Measurements from ENCODE around the gene WNT7B. TPM values are rescaled to one million over a fixed set of nuclear protein-coding genes. Genes with fewer than 3 reads are reported as not detected.
A peak's percentile ranks its signal among the peaks of the same experiment; 100 is the strongest.

The WNT7B gene
- total RNA-seq, 4 donors from 2014 or later, result not detected

- TF ChIP-seq POLR2A (IDR thresholded peaks at IDR 0.05), result no peak
- H3K27ac ChIP-seq, result no peak overlapping the region
- DNase-seq, result no peak
- peaks cover 0 to 4% of the 10 kb centered on the region in 2 donors for H3K27me3 ChIP-seq
- no peaks in the 10 kb centered on the region for H3K9me3 ChIP-seq
- H3K36me3 ChIP-seq, result no peaks in the 10 kb centered on the region
- H3K4me3 ChIP-seq, result no peak overlapping the region
- peaks cover 0 to 8% (median 0%) of the 10 kb centered on the region in 4 donors for H3K4me1 ChIP-seq
Observed at GRCh38 chr22:45883811-45884170, 93.2 kb downstream of the WNT7B start.

GRCh38 chr22:45882881-45883810 lies 93.8 kb downstream of the WNT7B start:
- H3K36me3 ChIP-seq, result no peaks in the 10 kb centered on the region
- H3K4me3 ChIP-seq, result no peak overlapping the region
- TF ChIP-seq, protein P1, sequence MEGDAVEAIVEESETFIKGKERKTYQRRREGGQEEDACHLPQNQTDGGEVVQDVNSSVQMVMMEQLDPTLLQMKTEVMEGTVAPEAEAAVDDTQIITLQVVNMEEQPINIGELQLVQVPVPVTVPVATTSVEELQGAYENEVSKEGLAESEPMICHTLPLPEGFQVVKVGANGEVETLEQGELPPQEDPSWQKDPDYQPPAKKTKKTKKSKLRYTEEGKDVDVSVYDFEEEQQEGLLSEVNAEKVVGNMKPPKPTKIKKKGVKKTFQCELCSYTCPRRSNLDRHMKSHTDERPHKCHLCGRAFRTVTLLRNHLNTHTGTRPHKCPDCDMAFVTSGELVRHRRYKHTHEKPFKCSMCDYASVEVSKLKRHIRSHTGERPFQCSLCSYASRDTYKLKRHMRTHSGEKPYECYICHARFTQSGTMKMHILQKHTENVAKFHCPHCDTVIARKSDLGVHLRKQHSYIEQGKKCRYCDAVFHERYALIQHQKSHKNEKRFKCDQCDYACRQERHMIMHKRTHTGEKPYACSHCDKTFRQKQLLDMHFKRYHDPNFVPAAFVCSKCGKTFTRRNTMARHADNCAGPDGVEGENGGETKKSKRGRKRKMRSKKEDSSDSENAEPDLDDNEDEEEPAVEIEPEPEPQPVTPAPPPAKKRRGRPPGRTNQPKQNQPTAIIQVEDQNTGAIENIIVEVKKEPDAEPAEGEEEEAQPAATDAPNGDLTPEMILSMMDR (IDR thresholded peaks at IDR 0.05), result no peak
- TF ChIP-seq POLR2A (IDR thresholded peaks at IDR 0.05), result no peak
- H3K27me3 ChIP-seq, result peaks cover 0 to 4% of the 10 kb centered on the region in 2 donors
- H3K4me1 ChIP-seq, result peaks cover 0 to 8% (median 0%) of the 10 kb centered on the region in 4 donors
- peak in 1 of 3 donors; percentile 34 for DNase-seq
- H3K9me3 ChIP-seq, result no peaks in the 10 kb centered on the region
- no peak overlapping the region for H3K27ac ChIP-seq

GRCh38 chr22:45881524-45881875 lies 95.5 kb downstream of the WNT7B start:
- TF ChIP-seq, protein P1 (IDR thresholded peaks at IDR 0.05), result no peak
- TF ChIP-seq POLR2A (IDR thresholded peaks at IDR 0.05), result no peak
- peaks cover 0 to 4% of the 10 kb centered on the region in 2 donors for H3K27me3 ChIP-seq
- no peak for DNase-seq

DNA sequence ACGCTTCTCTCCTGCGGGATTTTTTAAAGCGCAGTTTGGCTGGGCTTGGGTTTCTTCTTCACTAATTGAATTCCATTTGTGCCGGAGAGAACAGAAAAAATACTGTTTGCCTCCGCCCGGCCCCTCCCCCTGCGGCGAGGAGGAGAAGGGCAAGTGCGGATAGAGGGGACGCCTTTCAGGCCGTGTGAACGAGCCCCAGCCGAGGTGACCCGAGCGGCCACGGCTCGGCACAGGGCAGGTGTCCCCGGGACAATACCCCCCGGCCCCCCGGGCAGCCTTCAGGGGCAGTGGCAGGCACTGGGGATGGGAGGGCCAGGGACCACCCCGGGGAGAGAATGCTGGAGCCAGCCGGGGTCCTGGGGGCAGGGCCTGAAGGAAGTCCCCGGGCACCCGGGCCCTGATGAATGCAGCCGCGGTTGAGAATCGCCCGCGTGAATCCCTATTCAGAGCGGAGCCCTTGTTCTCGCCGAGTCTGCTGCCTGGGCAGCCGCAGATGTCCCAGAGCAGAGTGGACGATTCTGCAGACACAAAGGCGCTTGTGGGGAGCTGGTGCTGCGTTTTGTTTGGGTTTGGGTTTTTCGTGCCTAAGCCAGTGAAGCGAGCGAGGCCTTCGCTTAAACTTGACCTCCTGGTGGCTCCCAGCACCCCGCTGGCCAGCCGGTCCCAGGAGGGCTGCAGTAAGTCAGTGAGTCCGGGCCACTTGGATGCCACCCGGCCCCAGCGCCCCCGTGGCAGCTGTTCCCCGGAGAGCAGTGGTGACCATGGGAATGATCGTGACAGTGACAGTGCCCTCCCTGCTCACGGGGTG lies 96.0 kb downstream of the WNT7B start:
- H3K27me3 ChIP-seq, result peaks cover 0 to 4% of the 10 kb centered on the region in 2 donors

More at GRCh38 chr22:45881524-45881875, 95.5 kb downstream of the WNT7B start:
- Histone ChIP-seq H3K27ac (no peak overlapping the region), H3K9me3 (no peaks in the 10 kb centered on the region), H3K36me3 (no peaks in the 10 kb centered on the region), H3K4me3 (no peak overlapping the region), H3K4me1 (peaks cover 0 to 8% (median 0%) of the 10 kb centered on the region in 4 donors)

DNA sequence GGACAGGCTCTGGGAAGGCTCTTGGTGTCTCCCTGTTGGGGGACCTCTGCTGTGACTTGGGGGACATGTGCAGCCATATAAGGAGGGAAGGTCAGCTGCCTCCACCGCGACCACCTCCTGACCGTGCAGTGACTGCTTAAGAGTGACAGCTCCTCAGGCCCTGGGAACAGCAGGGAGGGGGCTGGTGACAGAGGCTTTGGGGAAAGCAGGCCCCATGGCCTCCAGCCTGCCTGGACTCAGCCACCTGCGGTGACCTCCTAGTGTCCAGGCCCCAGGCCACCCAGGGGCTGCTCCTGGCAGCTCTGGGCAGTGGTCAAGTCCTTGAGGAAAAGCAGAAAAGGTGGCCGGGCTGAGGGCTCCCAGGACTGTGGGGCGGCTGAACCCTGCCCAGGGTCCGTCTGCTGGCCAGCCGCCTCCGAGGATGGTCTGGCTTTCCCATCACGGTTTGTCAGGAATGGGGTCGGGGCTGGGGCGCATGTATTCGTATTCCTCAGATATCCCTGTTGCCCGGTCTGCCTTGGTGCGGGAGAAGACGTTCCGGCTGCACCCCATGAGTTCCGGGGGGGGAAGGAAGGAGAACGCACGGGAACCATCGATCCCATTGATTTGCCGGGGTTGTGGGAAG lies 96.8 kb downstream of the WNT7B start:
- H3K9me3 ChIP-seq, result no peaks in the 10 kb centered on the region
- H3K36me3 ChIP-seq, result no peaks in the 10 kb centered on the region
- DNase-seq, result no peak
- no peak overlapping the region for H3K27ac ChIP-seq
- TF ChIP-seq POLR2A (IDR thresholded peaks at IDR 0.05), result no peak
- TF ChIP-seq, protein P1 (IDR thresholded peaks at IDR 0.05), result no peak
- no peak overlapping the region for H3K4me3 ChIP-seq
- H3K27me3 ChIP-seq, result peaks cover 0 to 4% of the 10 kb centered on the region in 2 donors
- H3K4me1 ChIP-seq, result peaks cover 0 to 8% (median 0%) of the 10 kb centered on the region in 4 donors

More for the DNA sequence above, 96.0 kb downstream of the WNT7B start:
- no peaks in the 10 kb centered on the region for H3K9me3 ChIP-seq
- no peak overlapping the region for H3K27ac ChIP-seq
- H3K36me3 ChIP-seq, result no peaks in the 10 kb centered on the region
- peak in 1 of 3 donors; percentile 42 for DNase-seq
- peaks cover 0 to 8% (median 0%) of the 10 kb centered on the region in 4 donors for H3K4me1 ChIP-seq
- TF ChIP-seq POLR2A (IDR thresholded peaks at IDR 0.05), result no peak
- TF ChIP-seq, protein P1 (IDR thresholded peaks at IDR 0.05), result no peak
- no peak overlapping the region for H3K4me3 ChIP-seq

All from Peyer's patch (tissue), 4 donors.